Stimulated activated CD4-positive, alpha-beta T cell treated with anti-CD3 and anti-CD28 coated beads, TNF-alpha, amount 100 ng/mL, for 24 hours (primary cell): ENCODE results near the gene ZRANB1.

Source experiments
- DNase-seq, 3 experiments: peaks; one replicate each; pipeline ENCODE4 v3.0.0-alpha.2; 2020; ENCODE audit warnings: low read depth in 3 of 3

ZRANB1 gene

DNA sequence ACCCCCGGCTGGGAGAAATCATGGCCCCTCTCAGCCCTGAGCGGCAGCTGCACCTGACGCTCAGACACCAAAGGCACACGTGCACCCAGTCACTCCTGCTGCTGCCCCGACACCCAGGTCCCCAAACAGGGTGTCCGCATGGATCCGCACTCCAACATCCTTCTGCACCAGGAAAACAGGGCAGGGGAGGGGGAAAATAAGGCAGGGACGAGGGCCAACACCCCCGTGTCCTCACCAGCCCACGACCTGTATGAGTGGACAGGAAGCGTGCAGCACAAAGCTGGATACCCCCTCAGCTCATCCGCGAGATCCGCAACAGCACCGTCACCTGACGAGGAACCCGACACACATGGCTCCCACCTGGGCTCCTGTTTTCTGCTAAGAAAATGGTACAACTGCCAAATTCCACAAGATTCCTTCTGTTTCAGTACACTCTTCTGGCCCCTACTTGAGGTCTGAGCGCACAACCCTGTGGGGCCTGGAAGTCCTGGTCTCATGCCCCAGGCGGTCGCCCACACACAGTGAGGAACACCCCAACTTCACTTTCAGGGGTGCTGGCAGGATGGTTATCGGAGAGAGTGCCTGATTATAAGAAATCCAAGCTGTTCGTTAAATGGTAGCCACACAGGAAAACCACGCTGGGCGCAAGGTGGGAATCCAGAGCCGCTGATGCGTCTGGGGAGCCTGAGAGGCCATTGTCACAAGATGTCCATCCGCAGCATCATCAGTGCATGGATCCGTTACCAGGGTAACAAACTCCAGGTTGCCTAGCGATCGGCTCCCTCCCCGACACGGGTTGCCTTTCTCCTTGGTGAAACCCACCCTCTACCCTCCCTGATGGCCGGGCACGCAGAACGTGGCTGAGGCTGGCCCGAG lies 63.6 kb downstream of the ZRANB1 start:
- no peak for DNase-seq

DNA sequence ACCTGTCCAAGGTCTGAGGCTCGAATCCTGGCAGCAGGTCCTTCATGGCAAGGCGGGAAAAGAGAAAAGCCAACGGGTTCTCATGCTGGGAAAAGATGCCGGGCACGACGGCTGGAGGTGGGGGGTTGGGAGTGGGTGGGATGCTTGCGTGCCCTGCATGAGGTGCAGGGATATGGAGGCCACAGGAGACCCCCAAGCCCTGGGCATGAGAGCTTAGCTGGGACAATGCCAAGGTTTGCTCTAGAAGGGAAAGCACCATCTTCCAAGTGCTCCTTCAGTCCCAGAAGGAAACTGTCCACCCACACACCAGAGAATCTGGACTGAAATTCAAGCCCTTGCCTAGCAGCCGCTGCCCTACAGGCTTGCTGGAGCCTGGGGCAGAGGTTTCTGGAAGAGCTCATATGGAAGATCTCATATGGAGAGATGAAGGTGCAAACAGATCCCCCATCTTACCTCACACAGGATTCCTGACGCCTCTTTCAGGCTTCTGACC lies 64.3 kb downstream of the ZRANB1 start:
- DNase-seq, result no peak

DNA sequence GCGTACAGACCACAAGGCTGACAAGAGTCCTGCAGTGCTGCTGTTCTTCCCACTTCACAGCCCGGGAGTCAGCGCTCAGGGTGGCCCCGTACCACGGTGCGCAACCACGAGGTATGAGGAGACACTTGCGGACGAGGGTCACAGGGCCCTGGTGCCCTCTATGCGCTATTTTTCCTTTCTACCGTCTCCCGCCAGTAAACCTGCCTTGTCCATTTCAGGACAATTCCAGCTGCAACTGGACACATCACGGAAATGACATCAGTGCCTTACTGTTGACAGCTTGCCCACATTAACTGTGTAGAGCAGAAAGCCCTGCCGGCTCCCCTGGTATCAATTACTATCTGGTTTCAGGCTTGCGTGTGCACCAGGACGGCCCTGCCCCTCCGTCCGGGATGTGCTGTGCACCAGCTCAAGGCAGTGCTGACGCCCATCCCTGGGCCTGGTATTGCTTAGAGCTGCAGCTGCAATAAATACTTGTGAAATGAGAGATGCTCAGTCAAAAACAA lies 65.1 kb downstream of the ZRANB1 start:
- DNase-seq, result no peak

DNA sequence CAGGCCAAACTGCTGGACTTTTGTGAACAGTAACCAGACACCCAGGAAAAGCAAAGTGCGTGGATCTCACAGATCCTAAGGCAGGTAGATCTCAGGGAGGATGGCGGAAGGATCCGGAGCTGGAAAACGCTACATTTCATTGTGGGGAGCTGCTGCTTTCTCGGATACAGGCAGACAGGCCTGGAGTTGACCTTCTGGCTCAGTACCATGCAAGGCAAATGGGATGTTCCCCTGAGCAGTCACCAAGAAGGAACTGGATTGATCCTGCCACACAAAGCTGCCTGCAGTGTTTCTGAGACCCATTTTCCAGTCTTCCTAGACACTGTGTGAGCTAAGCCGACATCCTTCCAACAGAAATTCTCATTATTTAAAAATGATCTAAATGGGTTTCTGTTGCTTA lies 65.5 kb downstream of the ZRANB1 start:
- DNase-seq, result no peak

DNA sequence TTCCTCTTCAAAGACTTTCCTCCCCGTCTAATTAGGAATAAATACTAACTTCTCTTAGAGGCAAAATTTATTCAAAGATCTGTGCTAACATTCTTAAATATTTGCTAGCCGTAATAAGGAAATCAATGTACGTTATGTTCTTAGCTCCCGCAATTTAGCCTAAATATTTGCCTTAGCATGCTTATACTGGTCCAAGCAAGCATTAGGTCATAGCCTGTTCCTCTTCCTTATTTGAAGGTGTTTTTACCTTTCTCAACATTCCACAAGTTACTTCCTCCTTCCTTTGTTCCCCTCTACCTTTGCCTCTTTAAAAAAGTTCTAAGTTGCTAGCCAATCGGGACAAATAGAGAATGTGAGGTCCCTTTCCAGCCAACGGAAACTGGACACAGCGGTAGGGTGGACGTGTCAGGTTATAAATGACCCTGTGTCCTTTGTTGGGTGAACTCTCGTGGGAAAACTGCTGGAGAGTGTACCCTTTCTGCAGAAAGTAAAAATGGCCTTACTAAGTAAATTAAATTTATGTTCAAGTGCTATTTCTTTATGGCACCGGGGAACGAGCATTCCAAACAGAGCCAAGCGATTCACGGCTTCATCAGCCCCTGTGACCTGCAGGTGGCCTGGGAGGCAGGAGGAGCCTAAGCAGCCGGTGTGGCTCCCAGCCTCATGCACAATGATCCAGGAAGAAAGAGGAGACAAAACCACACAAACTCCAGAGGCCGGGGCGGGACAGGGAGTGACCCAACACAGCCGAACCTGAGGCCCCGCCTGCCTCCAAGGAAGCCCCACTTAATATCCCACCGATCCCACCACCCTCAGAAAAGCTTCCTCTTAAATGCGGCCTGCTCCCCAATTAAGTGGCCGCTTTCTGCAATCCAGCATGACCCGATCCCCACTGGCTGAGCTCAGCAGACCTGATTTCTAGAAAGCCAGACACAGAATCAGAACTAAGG lies 67.0 kb downstream of the ZRANB1 start:
- no peak for DNase-seq

DNA sequence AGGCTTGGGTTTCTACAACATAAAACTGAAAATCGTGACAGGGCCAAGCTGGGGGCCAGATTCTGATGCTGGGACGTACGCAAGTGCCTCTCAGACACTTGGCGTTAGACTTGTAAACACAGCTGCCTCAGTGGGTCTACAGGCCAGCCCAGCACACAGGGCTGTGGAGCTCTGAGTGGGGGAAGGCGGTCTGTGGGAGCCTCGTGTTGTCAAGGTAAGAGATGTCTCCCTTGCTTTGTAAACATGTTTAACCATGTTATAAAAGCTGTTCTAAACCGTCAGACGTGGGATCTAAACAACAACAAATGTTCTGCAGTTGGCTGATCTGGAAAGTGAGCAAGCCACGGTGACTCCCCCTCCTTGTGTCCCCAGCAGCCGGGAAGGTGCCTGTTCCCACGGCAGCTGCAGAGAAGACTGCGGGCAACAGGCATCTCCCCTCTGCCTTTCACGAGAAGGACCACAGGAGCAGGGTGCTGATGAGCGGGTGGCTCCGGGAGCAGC lies 67.8 kb downstream of the ZRANB1 start:
- DNase-seq, result no peak

DNA sequence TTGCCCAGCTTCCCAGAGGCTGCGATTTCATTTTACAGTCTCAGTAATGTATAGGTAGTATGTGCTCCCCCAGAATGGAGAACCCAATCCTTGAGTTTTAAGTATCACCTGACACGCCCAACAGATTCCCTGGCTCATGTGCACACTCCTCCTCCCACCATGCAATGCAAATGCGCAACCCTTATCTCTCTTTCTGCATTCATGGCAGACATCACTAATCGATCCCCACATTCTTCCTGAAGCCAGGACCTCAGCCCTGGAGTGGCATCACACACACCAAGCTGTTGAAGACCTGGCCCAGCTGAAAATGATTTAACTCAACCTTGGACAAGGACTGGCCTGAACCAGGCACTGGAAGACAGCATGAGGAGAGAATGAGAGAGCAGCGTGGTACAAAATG lies 68.4 kb downstream of the ZRANB1 start:
- no peak for DNase-seq

DNA sequence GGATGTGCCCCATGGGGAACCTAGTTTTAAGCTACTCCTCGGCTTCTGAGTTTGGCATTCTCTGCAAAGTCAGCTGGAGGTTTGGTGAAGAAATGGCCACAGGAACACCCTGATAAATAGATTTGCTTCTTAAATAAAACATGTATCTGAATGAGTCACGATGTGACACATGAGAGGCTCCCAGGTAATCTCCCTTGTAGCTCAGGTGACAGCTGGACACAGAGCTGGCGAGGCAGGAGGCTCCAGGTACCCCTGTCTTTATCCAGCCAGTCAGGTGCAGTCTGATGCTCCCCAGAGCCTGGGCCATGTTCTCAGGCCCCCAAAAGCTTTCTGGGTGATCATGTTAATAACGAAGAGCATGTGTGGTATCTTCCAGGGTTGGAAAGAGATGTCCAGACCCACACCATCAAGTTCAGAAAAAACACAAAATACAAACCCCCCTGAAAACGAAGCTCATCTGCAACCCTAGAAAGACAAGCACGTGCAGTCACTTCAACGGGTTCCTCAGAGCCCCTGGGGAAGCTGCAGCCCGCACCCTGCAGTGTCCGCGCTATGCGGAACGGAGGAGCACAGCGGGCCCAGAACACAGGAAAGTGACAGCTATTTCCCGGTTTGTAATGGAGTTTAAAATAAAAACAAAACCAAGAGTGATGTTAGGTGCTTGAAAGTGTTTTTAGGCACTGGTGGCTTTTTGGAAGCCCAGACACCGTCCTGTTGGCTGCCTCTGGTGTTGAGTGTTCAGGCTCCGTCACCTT lies 69.4 kb downstream of the ZRANB1 start:
- no peak for DNase-seq

DNA sequence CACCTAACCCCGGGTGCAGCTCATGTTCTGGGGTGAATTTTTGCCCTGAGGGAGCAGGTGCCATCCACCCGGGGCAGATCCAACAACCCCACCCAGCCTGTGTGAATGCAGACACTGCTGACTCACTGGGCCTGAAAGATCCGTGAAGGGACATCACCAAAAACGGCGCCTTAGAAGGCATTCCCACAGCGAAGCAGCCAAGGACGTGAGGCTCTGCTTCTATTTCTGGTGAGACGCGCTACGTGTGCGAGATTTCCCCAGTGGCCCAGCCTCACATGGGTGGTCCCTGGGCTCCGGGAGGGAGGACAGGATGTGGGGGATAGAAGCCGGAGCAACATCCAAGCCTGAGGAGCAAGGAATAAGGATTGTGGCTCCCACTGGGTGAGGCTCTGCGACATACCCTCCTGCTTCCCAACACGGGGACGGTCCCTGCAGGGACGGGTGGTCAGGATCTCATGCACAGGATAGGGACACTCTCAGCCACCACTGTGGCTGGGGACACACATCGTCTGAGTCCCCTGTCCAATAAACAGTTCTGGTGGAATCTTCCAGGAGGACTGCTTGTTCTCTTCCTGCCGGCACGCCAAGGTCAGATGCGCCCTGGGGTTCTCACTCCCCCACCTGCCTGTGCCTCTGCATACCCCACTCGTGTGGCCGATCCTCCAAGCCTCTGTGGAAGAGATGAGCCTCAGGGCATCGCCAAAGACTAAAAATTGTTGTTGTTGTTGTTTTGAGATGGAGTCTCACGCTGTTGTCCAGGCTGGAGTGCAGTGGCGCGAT lies 70.2 kb downstream of the ZRANB1 start:
- DNase-seq, result no peak

DNA sequence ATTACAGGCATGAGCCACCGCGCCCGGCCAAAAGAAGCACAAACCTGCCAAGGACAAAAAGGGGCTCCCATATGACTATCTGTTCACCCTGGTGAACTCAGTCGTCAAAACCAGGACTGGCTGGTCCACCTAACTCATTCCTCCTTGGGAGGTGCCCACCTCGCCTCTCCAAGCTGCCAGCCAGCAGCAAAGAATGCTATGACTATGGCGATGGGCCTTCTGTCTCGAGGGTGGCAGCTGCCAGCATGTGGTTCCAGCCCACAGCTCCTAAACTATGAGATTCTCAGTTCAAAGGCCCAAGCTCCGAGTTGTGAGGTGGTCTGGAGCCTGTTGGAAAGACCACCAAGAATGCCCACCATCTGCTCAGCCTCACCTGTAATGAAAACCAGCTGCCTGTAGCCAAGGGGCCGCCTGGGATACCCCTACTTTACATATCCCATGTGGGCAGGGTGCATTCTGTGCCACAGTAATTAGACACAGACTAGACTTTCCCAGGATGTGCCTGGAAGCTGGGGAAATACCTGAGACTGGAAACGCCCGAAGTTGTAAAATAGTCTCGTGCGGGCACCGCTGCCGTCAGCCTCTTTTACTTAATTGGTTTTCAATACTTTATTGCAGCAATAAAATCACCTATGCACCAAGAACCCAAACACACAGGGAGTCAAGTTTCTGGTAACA lies 71.1 kb downstream of the ZRANB1 start:
- no peak for DNase-seq

DNA sequence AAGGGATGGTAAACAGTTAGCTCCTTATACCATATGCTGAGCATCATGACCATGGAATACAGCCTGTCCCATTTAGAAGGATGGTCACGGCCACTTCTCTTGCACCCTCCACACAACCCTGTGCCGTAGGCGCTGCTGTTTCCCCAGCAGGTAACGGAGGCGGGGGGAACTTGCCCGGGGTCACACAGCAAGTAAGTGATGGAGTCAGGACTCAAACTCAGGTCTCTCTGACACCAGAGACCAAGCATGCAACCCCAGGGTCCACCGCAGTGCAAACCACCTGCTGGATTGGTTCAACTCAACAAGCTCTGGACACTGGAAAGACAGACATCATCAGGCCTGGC lies 71.6 kb downstream of the ZRANB1 start:
- DNase-seq, result no peak

DNA sequence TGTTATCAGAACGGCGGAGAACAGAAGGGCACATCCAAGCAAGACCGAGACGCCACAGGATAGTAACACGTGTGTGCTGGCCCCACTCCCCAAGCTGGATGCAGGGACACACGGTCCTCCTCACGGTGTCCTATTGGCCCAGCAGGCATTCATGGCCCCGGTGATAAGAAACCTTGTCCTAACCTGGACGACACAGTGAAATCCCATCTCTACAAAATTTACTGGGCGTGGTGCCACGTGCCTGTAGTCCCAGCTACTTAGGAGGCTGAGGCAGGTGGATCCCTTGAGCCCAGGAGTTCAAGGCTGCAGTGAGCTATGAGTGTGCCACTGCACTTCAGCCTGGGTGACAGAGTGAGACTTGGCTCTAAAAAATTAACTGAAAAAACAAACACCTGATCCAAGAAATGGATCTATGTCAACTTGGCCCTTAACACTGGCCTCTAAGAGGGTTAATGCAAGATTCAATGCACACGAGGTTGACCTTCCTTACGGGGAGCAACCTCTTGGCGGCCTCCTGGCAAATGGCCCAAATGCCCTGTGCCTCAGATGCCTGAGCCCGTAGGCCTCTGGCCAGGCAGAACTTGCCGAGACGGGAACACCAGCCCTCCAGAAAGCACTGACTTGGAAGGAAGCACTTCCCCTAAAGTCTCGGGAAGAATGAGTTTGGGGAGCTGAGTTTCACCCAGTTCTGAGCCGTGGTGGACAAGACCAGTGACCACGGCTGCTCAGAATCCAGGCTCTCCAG lies 72.3 kb downstream of the ZRANB1 start:
- DNase-seq, result no peak

DNA sequence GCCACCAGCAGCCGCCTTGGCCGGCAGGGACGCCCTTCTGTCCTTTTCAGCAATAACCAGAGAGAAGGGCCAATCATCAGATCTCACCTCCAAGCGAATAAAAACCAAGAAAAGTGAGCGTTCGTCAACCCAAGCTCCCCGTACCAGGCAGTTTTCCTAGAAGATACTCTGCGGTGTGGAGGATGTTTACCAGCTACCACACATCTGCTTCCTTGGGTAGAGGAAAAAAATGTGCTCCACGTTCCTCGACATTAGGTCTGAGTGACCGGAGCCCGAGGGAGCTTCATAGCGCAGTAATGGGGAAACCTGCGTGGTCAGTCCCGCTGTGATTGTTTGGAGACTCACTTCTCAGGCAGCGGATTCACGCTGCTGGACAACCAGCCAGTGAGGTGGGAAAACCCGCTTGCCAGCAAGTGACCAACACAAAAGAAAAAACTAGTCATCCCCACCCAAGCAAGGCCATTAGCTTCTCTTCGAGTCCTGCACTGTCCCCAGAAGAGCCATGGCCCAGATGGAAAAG lies 73.0 kb downstream of the ZRANB1 start:
- DNase-seq, result no peak

DNA sequence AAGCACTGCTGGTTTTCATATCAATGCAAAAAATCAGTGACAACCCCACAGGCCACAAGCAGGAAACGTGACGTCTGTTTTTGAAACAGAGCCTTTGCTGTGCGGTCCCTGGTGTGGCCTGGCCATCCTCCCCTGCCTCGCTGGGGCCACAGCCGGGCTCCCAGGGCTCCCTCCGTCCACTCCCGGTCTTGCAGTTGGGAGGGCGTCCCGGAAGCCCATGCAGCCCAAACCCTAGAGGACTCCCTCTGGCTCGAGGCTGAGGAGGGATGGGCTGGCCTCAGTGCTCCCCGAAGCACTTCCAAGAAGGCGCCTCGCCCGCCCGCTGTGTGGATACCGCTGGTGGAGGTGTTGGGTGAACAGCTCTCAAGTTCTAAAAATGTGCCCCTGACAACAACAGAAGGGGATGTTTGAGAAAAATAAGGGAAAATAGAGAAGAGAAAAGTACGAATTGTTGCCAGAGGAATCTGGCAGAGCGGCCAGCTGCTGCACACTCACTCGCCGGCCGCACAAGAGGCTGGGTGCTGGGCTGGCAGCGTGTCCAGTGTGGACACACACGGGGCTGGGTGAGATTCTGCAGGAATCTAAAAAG lies 73.5 kb downstream of the ZRANB1 start:
- no peak for DNase-seq

DNA sequence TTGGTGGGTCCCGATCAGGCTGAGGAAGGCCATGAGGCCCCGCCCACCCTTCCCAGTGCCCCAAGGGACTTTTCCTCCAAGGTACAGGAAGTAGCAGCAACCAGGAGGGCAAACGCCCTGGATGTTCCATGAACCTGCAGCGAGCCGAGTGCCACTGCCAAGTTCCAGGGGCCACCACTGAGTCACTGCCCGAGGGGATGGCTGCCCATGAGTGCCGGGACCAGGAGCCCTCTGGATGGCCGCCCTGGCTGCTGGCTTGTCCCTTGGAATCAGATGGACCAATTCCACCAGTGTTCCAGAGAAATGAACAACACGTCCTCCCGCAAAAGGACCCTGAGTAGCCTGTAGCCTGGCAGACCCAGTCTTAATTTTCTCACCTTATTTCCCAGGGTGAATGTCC lies 74.2 kb downstream of the ZRANB1 start:
- no peak for DNase-seq

DNA sequence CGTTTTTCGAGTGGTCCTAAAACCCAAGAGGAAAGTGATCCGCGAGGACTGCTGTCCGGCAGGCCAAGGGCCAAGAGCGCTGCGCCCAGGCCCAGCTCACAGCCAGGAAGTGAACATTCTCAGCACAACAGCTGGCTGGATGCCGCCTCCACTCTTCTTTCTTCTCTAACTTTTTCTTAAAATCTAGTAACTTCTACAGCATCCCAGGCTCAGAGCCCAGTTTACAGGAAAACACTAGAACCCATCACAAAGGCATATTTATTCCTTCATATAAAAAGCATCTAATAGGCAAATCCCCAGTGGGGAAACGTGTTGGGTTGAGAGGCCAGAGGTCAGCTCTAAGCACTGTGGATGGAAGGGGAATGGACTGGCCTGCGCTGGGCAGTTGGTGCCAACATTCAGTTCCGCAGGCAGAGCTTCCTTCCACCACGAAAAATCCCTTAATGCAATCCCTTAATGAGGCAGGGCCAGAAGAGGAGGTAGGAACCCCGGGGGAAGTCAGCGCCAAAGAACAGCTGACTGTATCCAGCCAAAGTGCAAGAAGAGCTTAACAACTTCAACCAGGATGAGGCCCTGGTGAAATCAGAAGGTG lies 74.8 kb downstream of the ZRANB1 start:
- no peak for DNase-seq

DNA sequence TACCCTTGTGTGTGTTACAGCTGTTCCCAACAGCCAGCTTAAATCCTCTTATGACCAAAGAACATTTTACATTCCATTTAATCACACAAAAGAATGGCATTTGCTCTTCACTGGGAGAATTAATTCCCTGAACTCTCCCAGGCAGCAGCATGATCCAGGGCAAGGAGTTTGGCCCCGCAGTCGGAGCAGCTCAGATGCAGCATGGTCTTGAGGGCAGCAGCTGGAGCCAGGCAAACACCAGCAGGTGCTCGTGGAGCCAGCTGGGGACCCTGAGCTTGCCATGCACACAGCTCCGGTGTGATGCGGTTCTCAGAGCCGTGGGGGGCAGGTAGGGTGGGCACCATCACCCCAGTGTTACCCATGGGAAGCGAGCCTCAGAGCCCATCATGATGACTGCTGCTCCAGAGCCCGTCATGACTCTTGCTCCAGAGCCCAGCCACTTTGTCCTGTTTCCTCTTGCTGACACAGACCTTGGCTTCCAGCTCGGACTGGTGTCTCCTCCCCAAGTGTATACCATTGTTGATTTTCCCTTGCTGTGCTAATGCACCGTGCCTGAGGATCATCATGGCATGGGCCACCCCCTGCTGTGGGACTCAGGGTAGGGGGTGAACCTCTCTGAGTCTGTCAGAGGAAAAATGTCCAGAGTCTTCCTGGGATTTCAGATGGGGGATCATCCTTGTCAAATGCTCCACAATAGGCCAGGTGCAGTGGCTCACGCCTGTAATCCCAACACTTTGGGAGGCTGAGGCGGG lies 75.8 kb downstream of the ZRANB1 start:
- no peak for DNase-seq
